ENCODE data around the gene ALG14. TPM values are rescaled to one million over a fixed set of nuclear protein-coding genes. Genes with fewer than 3 reads are reported as not detected.

The ALG14 gene
- total RNA-seq, 4 donors from 2014 or later = 1.9 to 3.3 (median 2.6) TPM; not detected in 1

- Histone ChIP-seq H3K4me3 (no peak overlapping the region), H3K4me1 (no peaks in the 10 kb centered on the region), H3K36me3 (no peaks in the 10 kb centered on the region), H3K27ac (peak overlapping the region in 1 of 4 donors; percentile 0), H3K9me3 (no peaks in the 10 kb centered on the region), H3K27me3 (no peaks in the 10 kb centered on the region)
- TF ChIP-seq CTCF (IDR thresholded peaks at IDR 0.05) (peak; percentile 19 to 76 (median 68)), POLR2A (IDR thresholded peaks at IDR 0.05) (no peak)
- peak in 2 of 3 donors; percentile 25 to 58 for DNase-seq
These were observed 11.8 kb upstream of the ALG14 start for GRCh38 chr1:95084317-95085176.

DNA sequence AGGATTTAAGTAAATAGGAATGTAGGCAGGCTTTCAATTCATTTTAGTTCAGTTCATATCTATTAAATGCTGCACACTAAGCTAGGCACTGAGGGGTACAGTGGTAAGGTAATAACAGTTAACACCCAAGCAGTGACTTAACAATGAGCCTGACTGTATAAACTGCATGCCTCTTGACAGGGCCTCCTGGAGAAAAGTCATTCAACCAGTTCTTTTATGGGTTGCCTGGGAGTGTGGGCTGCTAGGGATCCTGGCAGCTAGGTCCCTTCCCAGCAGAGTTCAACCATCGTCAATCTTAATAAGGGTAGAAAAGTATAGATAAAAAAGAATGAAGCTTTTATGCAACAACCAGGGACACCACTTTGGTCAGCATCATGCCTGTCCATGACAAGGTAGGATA is 8.1 kb upstream of the ALG14 start:
- H3K4me3 ChIP-seq = no peak overlapping the region
- TF ChIP-seq POLR2A (IDR thresholded peaks at IDR 0.05) (no peak), CTCF (IDR thresholded peaks at IDR 0.05) (no peak)
- no peak overlapping the region for H3K27ac ChIP-seq
- no peaks in the 10 kb centered on the region for H3K36me3 ChIP-seq
- no peaks in the 10 kb centered on the region for H3K27me3 ChIP-seq
- H3K4me1 ChIP-seq = no peaks in the 10 kb centered on the region
- no peak for DNase-seq
- H3K9me3 ChIP-seq = no peaks in the 10 kb centered on the region

GRCh38 chr1:95080446-95080845 is 7.7 kb upstream of the ALG14 start:
- no peak overlapping the region for H3K4me3 ChIP-seq
- H3K36me3 ChIP-seq = no peaks in the 10 kb centered on the region
- TF ChIP-seq POLR2A (IDR thresholded peaks at IDR 0.05) = no peak
- no peak for TF ChIP-seq CTCF (IDR thresholded peaks at IDR 0.05)
- no peak for DNase-seq
- no peaks in the 10 kb centered on the region for H3K9me3 ChIP-seq
- no peaks in the 10 kb centered on the region for H3K27me3 ChIP-seq
- no peak overlapping the region for H3K27ac ChIP-seq
- H3K4me1 ChIP-seq = no peaks in the 10 kb centered on the region

GRCh38 chr1:95076034-95076433 is 3.3 kb upstream of the ALG14 start:
- H3K36me3 ChIP-seq = no peaks in the 10 kb centered on the region
- no peak for TF ChIP-seq POLR2A (IDR thresholded peaks at IDR 0.05)
- no peak for TF ChIP-seq CTCF (IDR thresholded peaks at IDR 0.05)
- no peaks in the 10 kb centered on the region for H3K27me3 ChIP-seq
- no peak for DNase-seq
- H3K9me3 ChIP-seq = no peaks in the 10 kb centered on the region
- H3K4me1 ChIP-seq = peaks cover 0 to 8% (median 0%) of the 10 kb centered on the region in 4 donors
- no peak overlapping the region for H3K4me3 ChIP-seq
- no peak overlapping the region for H3K27ac ChIP-seq

- no peaks in the 10 kb centered on the region for H3K9me3 ChIP-seq
- no peaks in the 10 kb centered on the region for H3K27me3 ChIP-seq
- peak overlapping the region; percentile 80 to 93 (median 86) for H3K27ac ChIP-seq
- H3K4me1 ChIP-seq = peaks cover 0 to 14% (median 0%) of the 10 kb centered on the region in 4 donors
- peak overlapping the region; percentile 54 to 82 (median 68) for H3K4me3 ChIP-seq
- DNase-seq = no peak
- H3K36me3 ChIP-seq = no peaks in the 10 kb centered on the region
- TF ChIP-seq CTCF (IDR thresholded peaks at IDR 0.05) (no peak), POLR2A (IDR thresholded peaks at IDR 0.05) (no peak)
These were observed 695 bp upstream of the ALG14 start for GRCh38 chr1:95073446-95073845.

All from Peyer's patch (tissue), 4 donors.